ENCODE measurements around the gene KCNQ2. TPM values are rescaled to one million over a fixed set of nuclear protein-coding genes. Genes with fewer than 3 reads are reported as not detected.

Gene KCNQ2
- total RNA-seq, 1 donor from 2014 or later: not detected

DNA sequence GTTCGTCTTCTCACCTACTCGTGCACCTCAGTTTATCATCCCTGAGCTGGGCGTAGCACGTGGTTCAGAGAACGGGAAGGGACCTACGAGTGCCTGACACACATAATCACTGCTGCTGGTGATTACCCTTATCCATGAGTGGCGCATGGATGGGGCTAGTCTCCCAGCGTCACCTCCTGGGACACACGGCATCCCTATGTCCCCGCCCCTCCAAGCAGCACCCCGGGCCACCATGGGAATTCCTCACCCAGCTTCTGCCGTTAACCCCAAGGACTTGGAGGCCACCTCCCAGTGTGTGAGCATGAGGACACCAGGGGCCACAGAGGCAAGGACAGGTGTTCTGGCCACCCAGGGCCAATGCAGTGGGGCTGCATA is 121.1 kb downstream of the KCNQ2 start:
- ATAC-seq: peak; percentile 17

DNA sequence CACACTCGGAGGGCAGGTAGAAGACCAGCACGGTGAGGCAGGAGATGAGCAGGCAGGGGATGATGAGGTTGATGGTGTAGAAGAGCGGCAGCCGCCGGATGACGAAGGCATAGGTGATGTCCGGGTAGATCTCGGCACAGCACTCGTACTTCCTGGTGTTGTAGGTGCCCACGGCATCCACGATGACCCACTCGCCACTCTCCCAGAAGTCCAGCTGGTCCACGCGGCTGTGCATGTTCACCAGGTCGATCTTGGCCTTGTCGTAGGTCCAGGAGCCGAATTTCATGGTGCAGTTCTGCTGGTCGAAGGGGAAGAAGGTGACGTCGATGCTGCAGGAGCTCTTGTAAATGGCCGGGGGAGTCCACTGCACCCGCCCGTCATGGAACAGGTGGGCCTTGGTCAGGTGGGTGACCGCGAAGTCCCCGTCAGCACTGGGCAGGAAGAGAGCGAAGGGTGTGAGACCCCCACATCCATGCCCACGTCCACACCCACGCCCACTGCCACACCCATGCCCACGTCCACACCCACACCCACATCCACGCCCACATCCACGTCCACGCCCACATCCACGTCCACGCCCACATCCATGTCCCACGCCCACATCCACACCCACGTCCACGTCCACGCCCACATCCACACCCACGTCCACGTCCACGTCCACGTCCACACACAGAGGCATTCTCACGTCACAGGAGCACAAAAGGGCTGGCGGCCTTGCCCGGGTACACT is 121.7 kb downstream of the KCNQ2 start:
- peak; percentile 1 for ATAC-seq
- no peak for DNase-seq (ENCODE audit: low spot score)

More for the DNA sequence above, 121.1 kb downstream of the KCNQ2 start:
- no peak for DNase-seq (ENCODE audit: low spot score)

Other genes with a start within 250 kb of the KCNQ2 start
- not detected for gene BIRC7, start 236.8 kb downstream of the KCNQ2 start, total RNA-seq
- gene NKAIN4, start 218.2 kb downstream of the KCNQ2 start, total RNA-seq: not detected
- gene ARFGAP1, start 199.8 kb downstream of the KCNQ2 start, total RNA-seq: 42.6 TPM
- gene COL20A1, start 179.5 kb downstream of the KCNQ2 start, total RNA-seq: not detected
- gene CHRNA4, start 111.3 kb downstream of the KCNQ2 start, total RNA-seq: 145 TPM
- 0.73 TPM for gene EEF1A2, start 26.4 kb upstream of the KCNQ2 start, total RNA-seq
- gene PPDPF, start 48.1 kb upstream of the KCNQ2 start, total RNA-seq: 88.0 TPM
- gene PTK6, start 64.7 kb upstream of the KCNQ2 start, total RNA-seq: 12.0 TPM
- not detected for gene SRMS, start 75.1 kb upstream of the KCNQ2 start, total RNA-seq
- gene FNDC11, start 81.5 kb upstream of the KCNQ2 start, total RNA-seq: not detected
- 18.1 TPM for gene HELZ2, start 101.6 kb upstream of the KCNQ2 start, total RNA-seq
- 4.5 TPM for gene GMEB2, start 154.4 kb upstream of the KCNQ2 start, total RNA-seq
- 1.5 TPM for gene STMN3, start 180.8 kb upstream of the KCNQ2 start, total RNA-seq
- gene RTEL1, start 185.7 kb upstream of the KCNQ2 start, total RNA-seq: 13.8 TPM
- 0.40 TPM for gene TNFRSF6B, start 224.0 kb upstream of the KCNQ2 start, total RNA-seq
- gene ARFRP1, start 235.3 kb upstream of the KCNQ2 start, total RNA-seq: 23.6 TPM
- 64.1 TPM for gene ZGPAT, start 235.4 kb upstream of the KCNQ2 start, total RNA-seq

Data from left lobe of liver (tissue), 2 donors.